H9 (cell line): ENCODE data around the gene CD209. TPM values are rescaled to one million over a fixed set of nuclear protein-coding genes. Genes with fewer than 3 reads are reported as not detected.

Experiments
- DNase-seq: peaks from one replicate; pipeline ENCODE4 v3.0.0-alpha.2; 2017
- H2AFZ ChIP-seq: one replicate; pipeline ENCODE4 v1.6.1; 2013; ENCODE audit warnings: mild to moderate bottlenecking, low read length, control low read depth, moderate library complexity
- H2AK5ac ChIP-seq: 2 replicates; pipeline ENCODE4 v1.6.1; 2013; ENCODE audit warnings: low read length, control low read depth, mixed read lengths; ENCODE audit not compliant: insufficient read length
- H2BK120ac ChIP-seq: one replicate; pipeline ENCODE4 v1.6.1; 2013; ENCODE audit warnings: low read depth, mild to moderate bottlenecking, low read length, control low read depth, inconsistent platforms; ENCODE audit not compliant: poor library complexity, severe bottlenecking
- H2BK12ac ChIP-seq: 2 replicates; pipeline ENCODE4 v1.6.1; 2013; ENCODE audit warnings: low read length, control low read depth, mixed read lengths, low read depth; ENCODE audit not compliant: insufficient read length
- H2BK15ac ChIP-seq: 2 replicates; pipeline ENCODE4 v1.6.1; 2013; ENCODE audit warnings: low read depth, low read length, control low read depth
- H2BK20ac ChIP-seq: one replicate; pipeline ENCODE4 v1.6.1; 2013; ENCODE audit warnings: low read depth, mild to moderate bottlenecking, low read length, control low read depth, inconsistent platforms; ENCODE audit not compliant: poor library complexity, severe bottlenecking
- H2BK5ac ChIP-seq: 2 replicates; pipeline ENCODE4 v1.6.1; 2013; ENCODE audit warnings: low read length, control low read depth, mixed read lengths; ENCODE audit not compliant: insufficient read length
- H3K14ac ChIP-seq: 2 replicates; pipeline ENCODE4 v1.6.1; 2013; ENCODE audit warnings: low read length, control low read depth; ENCODE audit not compliant: insufficient read depth
- H3K18ac ChIP-seq: 2 replicates; pipeline ENCODE4 v1.6.1; 2013; ENCODE audit warnings: low read depth, mild to moderate bottlenecking, mixed read lengths, low read length, control low read depth; ENCODE audit not compliant: insufficient read length
- H3K23ac ChIP-seq: 2 replicates; pipeline ENCODE4 v1.6.1; 2013; ENCODE audit warnings: low read length, control low read depth, mixed read lengths, low read depth; ENCODE audit not compliant: insufficient read length
- H3K23me2 ChIP-seq: 2 replicates; pipeline ENCODE4 v1.6.1; 2013; ENCODE audit warnings: low read depth, mild to moderate bottlenecking, mixed read lengths, low read length, control low read depth; ENCODE audit not compliant: insufficient read length, poor library complexity, severe bottlenecking
- H3K27ac ChIP-seq: 2 replicates; pipeline ENCODE4 v1.5.1; 2013; ENCODE audit warnings: low read length, control low read depth, mixed read lengths, low read depth; ENCODE audit not compliant: insufficient read length
- H3K27me3 ChIP-seq: 2 replicates; pipeline ENCODE4 v1.6.1; 2013; ENCODE audit warnings: low read length, control low read depth, inconsistent platforms; ENCODE audit not compliant: insufficient read depth
- H3K4ac ChIP-seq: 2 replicates; pipeline ENCODE4 v1.6.1; 2013; ENCODE audit warnings: low read depth, mild to moderate bottlenecking, control low read depth, inconsistent platforms, low read length, moderate library complexity
- H3K4me1 ChIP-seq: 2 replicates; pipeline ENCODE4 v1.6.1; 2013; ENCODE audit warnings: low read length, control low read depth, inconsistent platforms; ENCODE audit not compliant: insufficient read depth
- H3K4me2 ChIP-seq: 2 replicates; pipeline ENCODE4 v1.6.1; 2013; ENCODE audit warnings: low read length, control low read depth, mixed read lengths; ENCODE audit not compliant: insufficient read length, insufficient read depth
- H3K56ac ChIP-seq: 2 replicates; pipeline ENCODE4 v1.6.1; 2013; ENCODE audit warnings: low read depth, mild to moderate bottlenecking, mixed read lengths, low read length, control low read depth; ENCODE audit not compliant: insufficient read length
- H3K79me1 ChIP-seq: 2 replicates; pipeline ENCODE4 v1.6.1; 2013; ENCODE audit warnings: low read depth, mild to moderate bottlenecking, moderate library complexity, low read length, control low read depth, inconsistent platforms; ENCODE audit not compliant: insufficient read depth, poor library complexity, severe bottlenecking
- H3K79me2 ChIP-seq: 2 replicates; pipeline ENCODE4 v1.6.1; 2013; ENCODE audit warnings: low read length, control low read depth, inconsistent platforms; ENCODE audit not compliant: insufficient read depth
- H3K9ac ChIP-seq: 2 replicates; pipeline ENCODE4 v1.6.1; 2013; ENCODE audit warnings: low read length, control low read depth, mixed read lengths; ENCODE audit not compliant: insufficient read length; ENCODE audit errors: extremely low read depth
- H3K9me3 ChIP-seq: one replicate; pipeline ENCODE4 v1.6.1; 2013; ENCODE audit warnings: low read depth, low read length, inconsistent platforms; ENCODE audit not compliant: control insufficient read depth
- H3T11ph ChIP-seq: one replicate; pipeline ENCODE4 v1.6.1; 2013; ENCODE audit warnings: mild to moderate bottlenecking, low read length, control low read depth, inconsistent platforms
- H4K20me1 ChIP-seq: one replicate; pipeline ENCODE4 v1.6.1; 2013; ENCODE audit not compliant: control insufficient read depth, insufficient read length, insufficient read depth
- H4K5ac ChIP-seq: 2 replicates; pipeline ENCODE4 v1.6.1; 2013; ENCODE audit warnings: low read depth, mild to moderate bottlenecking, mixed read lengths, low read length, control low read depth; ENCODE audit not compliant: insufficient read length
- H4K8ac ChIP-seq: replicated peaks from 2 replicates; pipeline ENCODE4 v1.6.1; 2013; ENCODE audit warnings: low read length, control low read depth, mixed read lengths, low read depth; ENCODE audit not compliant: insufficient read length
- H4K91ac ChIP-seq: 2 replicates; pipeline ENCODE4 v1.6.1; 2013; ENCODE audit warnings: low read depth, mild to moderate bottlenecking, moderate library complexity, mixed read lengths, low read length, control low read depth; ENCODE audit not compliant: insufficient read length
- H3K27ac Mint-ChIP-seq, 3 experiments: 2 replicates in 2 of 3; 3 replicates in 1 of 3; pipeline ENCODE4 v1.8.0; 2020 to 2021; ENCODE audit warnings: mixed read lengths in 3 of 3, mild to moderate bottlenecking in 1 of 3, moderate library complexity in 1 of 3
- H3K27me3 Mint-ChIP-seq: 2 replicates; pipeline ENCODE4 v1.8.0; 2021; ENCODE audit warnings: low read depth, mild to moderate bottlenecking, moderate library complexity, mixed read lengths
- H3K36me3 Mint-ChIP-seq, 3 experiments: 2 replicates in 2 of 3; 3 replicates in 1 of 3; pipeline ENCODE4 v1.8.0; 2020 to 2021; ENCODE audit warnings: low read depth in 3 of 3, mixed read lengths in 3 of 3; ENCODE audit not compliant: insufficient read depth in 1 of 3
- H3K4me1 Mint-ChIP-seq, 2 experiments: 2 replicates each; pipeline ENCODE4 v1.8.0; 2020; ENCODE audit warnings: mixed read lengths in 2 of 2
- H3K4me3 Mint-ChIP-seq, 2 experiments: 2 replicates in 1 of 2; 3 replicates in 1 of 2; pipeline ENCODE4 v1.8.0; 2020 to 2021; ENCODE audit warnings: mild to moderate bottlenecking in 2 of 2, mixed read lengths in 2 of 2, moderate library complexity in 1 of 2
- H3K9me3 Mint-ChIP-seq, 2 experiments: 2 replicates in 1 of 2; 3 replicates in 1 of 2; pipeline ENCODE4 v1.8.0; 2020; ENCODE audit warnings: mild to moderate bottlenecking in 2 of 2, mixed read lengths in 2 of 2, moderate library complexity in 1 of 2
- CTCF ChIP-seq: fragments of 200-600 bp; sonication (generic); conservative IDR thresholded peaks from 3 replicates; pipeline ENCODE4 v1.8.0; 2021; ENCODE audit warnings: antibody characterized with exemption, mild to moderate bottlenecking
- WGBS: extraction: QIAGEN DNeasy Blood & Tissue Kit; methylation state at CpG from one replicate; pipeline ENCODE4 v1.1.7; 2013; ENCODE audit warnings: missing lambda C conversion rate, low lambda C conversion rate, mixed read lengths; ENCODE audit not compliant: insufficient read length; ENCODE audit errors: extremely low coverage; 5-methylcytosine and 5-hydroxymethylcytosine counted together
- total RNA-seq: library from RNA; stranded (reverse); gene quantifications from 2 replicates; pipeline ENCODE4 v1.2.1, GENCODE V29; 2021

The CD209 gene
- total RNA-seq, 1 experiment from 2014 or later: not detected

GRCh38 chr19:7788178-7788932, 41.0 kb upstream of the CD209 start:
- no peak overlapping the region for H2AFZ ChIP-seq
- no peaks in the 10 kb centered on the region for H3K9me3 ChIP-seq
- H3K23ac ChIP-seq: no peak overlapping the region
- H3K79me1 ChIP-seq: no peaks in the 10 kb centered on the region
- H3K4me2 ChIP-seq: peak overlapping the region; percentile 72
- H3K4ac ChIP-seq: no peak overlapping the region
- no peak overlapping the region for H3K18ac ChIP-seq
- H2BK12ac ChIP-seq: no peak overlapping the region
- no peaks in the 10 kb centered on the region for H3K79me2 ChIP-seq
- no CpG with 5 or more reads among the region's 67 CpGs for WGBS
- no peak for TF ChIP-seq CTCF
- no peaks in the 10 kb centered on the region; the same call in 1 of the 2 replicates for H3K4me1 ChIP-seq
- no peak overlapping the region for H3K27ac ChIP-seq
- H2BK5ac ChIP-seq: no peak overlapping the region
- H3K36me3 Mint-ChIP-seq: no peaks in the 10 kb centered on the region; a peak in 1 of 7 replicates
- peaks cover 14% of the 10 kb centered on the region; the same call in 1 of the 2 replicates for H3K27me3 ChIP-seq
- H3K23me2 ChIP-seq: peaks cover 19% of the 10 kb centered on the region
- H2BK20ac ChIP-seq: no peak overlapping the region
- no peak overlapping the region for H3K56ac ChIP-seq
- no peak overlapping the region for H3K27ac Mint-ChIP-seq
- H3K9me3 Mint-ChIP-seq: peaks cover 4 to 6% of the 10 kb centered on the region in 2 experiments; a peak in 3 of 5 replicates
- peaks cover 15 to 27% of the 10 kb centered on the region in 2 experiments for H3K4me1 Mint-ChIP-seq
- H2BK15ac ChIP-seq: no peak overlapping the region
- H4K8ac ChIP-seq: no peak overlapping the region
- peak overlapping the region; percentile 57 to 83 for H3K4me3 Mint-ChIP-seq
- no peak overlapping the region for H2BK120ac ChIP-seq
- H2AK5ac ChIP-seq: no peak overlapping the region
- no peak overlapping the region for H3K14ac ChIP-seq
- H3K27me3 Mint-ChIP-seq: peaks cover 89% of the 10 kb centered on the region
- no peak overlapping the region for H4K5ac ChIP-seq
- no peak overlapping the region for H3K9ac ChIP-seq
- no peak overlapping the region for H3T11ph ChIP-seq
- peak; percentile 52 for DNase-seq
- no peak overlapping the region for H4K91ac ChIP-seq
- H4K20me1 ChIP-seq: no peaks in the 10 kb centered on the region
